Stimulated activated CD8-positive, alpha-beta memory T cell treated with anti-CD3 and anti-CD28 coated beads, Interleukin-15, amount 100 ng/mL, for 24 hours (primary cell): ENCODE measurements around the gene TRIP13.
"Not testable (repeated sequence)": the region's sequence is repeated elsewhere in the genome, so short reads cannot be mapped to it uniquely, and the experiment has no call there.

Source experiments
- DNase-seq: peaks from one replicate; pipeline ENCODE4 v3.0.0-alpha.2; 2020; ENCODE audit warnings: low read depth

Gene TRIP13

DNA sequence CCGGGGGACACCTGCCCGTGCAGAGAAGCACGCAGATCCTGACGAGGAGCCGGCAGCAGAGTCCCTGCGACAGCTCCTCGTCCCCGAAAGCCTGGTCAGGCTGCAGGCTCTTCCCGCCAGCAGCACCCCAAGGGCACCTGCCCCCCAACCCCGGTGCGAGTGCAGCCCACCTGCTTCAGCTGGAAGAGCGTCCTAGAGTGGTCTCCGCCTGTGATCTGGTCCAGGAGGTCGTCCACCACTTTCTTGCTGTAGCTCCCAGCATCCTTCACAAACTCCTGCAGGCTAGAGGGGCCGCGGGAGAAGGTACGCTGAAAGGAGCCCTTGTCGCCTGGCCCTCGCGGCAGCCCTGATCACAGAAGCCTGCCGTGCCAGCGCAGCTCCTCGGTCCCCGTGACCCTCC, 16.8 kb upstream of the TRIP13 start:
- DNase-seq = no peak

DNA sequence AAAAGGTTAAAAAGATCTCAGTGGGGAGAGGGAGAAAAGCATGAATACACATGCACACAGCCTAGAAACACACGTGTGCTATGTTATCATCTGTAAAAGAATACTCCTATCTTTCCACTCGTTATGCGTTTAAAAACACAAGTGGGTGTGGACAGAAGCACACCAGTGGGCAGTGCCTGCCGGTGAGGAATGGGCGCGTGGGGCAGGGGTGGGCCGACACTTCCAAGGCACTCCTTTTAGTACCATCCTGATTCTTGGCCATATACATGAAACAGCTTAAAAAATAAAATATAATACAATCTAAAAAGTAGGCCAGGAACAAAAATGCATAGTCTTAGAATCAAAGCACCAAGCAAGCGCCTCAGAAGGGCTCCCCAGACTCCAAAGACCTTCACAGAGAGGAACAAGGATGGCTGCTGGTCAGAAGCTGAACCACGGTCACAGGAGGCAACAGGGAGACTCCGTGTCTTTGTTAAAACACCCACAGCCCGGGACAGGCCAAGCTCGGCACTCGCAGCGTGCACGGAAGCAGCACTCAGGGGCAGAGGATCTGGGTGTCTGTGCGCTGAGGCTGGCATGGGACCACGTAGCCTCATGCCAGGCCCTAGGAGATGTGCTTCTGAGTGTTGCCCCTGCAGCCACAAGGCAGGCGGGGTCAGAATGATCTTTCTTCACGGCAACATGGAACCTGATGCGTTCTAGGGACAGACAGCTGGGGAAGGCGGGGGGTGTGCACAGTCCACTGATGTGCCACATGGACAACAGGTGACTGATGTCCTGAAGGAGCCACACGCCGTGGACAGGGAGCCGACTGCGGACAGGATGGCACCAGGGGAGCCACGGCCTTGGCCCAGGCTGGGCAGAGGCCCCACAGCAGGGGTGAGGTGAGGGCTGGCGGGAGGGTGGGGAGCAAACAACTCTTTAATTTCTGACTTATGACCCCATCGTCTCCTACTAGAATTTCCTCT, 16.0 kb upstream of the TRIP13 start:
- DNase-seq = no peak

DNA sequence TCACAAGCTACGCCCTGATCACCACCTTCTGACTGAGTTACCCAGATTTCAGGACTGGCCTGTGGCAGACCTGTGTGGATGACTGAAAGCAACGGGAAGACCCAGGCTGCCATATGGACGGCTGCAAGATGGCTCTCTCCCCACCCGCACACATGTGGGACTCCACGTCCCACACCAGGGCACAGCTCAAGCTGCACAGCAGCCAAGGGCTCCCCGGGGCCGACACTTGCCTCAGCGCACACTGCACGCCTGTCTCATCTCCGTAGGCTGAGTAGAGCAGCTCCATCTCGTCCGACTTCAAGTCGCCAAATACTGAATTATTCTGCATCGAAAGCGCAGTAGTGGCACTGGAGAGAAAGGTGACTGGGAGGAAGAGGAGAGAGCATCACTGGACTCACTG, 14.6 kb upstream of the TRIP13 start:
- no peak for DNase-seq

DNA sequence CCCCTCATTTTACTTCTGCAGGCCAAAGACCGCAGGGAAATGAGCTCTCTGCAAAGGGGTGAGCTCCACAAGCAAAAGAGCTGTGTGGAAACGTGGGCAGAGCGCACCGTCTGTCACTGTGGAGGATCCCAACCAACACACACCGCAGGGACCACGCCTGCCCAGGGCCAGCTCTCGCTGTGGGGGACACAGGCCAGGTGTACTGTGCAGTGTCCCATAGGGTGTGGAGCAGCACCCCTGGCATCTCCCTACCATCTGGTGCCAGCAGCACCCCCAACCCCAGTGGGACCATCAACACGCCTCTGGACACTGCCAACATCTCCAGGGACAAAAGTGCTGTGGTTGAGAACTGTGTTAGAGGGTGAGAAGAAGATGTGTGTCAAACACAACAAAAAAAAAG, 14.0 kb upstream of the TRIP13 start:
- not testable (repeated sequence) for DNase-seq

DNA sequence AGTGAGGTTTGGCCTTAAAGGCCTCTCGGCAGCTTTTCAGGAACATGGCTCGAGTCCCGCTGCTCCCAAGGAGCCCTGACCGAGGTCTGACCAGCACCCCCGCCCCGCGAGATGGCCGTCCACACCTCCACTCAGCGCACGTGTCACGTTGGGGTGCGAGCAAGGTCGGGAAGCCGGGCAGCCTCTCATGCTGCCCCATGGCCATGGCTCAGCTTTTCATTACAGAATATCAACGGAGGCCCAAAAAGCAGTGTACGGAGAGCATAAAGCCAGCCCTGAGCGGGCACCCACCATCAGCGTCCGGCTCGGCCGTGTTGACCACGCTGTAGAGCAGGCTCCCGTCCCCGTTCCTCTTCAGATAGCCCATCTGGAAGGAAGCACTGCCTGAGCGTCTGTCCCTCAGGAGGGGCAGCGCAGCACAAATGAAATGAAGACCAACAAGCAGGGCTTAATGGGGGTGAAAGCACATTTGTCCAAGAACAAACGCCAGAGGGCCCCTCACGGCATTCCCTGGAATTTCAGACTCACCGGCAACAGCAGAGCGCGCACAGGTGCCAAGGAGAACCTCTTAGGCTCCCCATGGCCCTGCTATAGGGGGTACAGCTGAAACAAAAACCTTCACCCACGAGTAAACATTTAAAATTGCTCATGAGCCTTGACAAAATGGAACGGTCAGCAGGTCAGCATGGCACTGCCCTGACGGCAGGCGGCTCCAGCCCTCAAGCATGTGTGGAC, 11.7 kb upstream of the TRIP13 start:
- no peak for DNase-seq

DNA sequence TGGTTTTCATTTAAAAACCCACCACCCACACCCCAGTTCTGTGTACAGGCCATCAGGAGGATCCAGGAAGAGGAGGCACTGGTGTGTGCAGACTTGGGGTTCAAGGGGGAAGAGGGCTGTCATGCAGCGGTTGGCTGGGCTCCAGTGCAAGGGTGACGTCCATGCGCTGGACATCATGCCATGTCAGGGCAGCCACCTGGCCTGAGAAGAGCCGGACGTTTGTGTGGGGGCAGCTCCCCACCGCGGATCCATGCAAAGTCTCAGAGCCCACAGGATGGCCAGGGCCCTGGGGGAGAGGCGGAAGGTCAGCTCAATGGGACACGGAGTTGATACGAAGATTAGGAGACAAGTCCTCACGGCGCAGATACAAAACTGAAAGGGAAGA, 11.1 kb upstream of the TRIP13 start:
- no peak for DNase-seq

DNA sequence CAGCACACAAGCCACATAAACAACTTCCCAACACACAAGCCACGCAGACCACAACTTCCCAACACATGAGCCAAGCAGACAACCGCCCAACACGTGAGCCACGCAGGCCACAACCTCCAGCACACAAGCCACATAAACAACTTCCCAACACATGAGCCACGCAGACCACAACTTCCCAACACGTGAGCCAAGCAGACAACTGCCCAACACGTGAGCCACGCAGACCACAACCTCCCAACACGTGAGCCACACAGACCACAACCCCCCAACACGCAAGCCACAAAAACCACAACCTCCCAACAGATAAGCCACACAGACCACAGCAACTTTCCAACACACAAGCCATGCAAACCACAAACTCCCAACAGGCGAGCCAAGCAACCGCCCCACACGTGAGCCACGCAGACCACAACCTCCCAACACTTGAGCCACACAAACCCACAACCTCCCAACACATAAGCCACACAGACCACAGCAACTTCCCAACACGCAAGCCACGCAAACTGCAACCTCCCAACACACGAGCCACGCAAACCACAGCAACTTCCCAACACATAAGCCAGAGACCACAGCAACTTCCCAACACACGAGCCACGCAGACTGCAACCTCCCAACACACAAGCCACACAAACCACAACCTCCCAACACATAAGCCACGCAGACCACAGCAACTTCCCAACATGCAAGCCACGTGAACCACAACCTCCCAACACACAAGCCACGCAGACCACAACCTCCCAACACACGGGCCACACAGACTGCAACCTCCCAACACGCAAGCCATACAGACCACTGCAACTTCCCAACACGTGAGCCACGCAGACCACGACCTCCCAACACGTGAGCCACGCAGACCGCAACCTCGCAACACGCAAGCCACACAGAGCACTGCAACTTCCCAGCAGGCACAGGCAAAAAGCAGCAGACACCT, 10.2 kb upstream of the TRIP13 start:
- no peak for DNase-seq

DNA sequence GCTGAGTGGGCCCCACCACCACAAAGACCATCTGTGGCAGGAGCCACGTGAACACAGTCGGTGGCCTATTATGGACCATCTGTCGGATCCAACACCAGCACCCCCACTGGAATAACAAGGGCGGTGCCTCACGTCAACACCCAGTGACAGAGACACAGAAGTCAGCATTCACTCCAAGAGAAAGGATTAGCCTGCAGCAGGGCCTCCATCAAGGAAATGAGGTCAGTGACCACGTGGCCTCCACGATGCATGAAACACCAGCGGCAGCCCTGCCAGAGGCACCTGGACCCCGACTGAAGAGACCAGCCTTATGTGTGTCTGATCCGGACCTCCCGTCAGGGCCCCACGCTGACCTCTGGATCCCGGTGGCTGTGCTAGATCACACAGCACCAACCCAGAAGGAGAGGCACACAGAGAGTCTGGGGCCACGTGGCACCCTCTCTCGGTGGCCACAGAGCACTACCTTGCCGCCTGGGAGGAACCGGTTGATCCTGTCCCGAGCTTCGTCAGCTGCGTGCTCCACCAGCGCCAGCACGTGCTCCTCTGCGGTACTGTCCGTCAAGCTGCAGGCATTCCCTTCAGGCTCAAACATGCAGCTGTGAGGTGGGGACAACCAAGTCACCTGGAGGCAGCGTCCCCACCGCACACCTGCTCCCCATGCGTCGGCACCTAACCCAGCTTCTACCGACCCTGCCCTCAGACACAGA, 9.1 kb upstream of the TRIP13 start:
- DNase-seq = no peak

DNA sequence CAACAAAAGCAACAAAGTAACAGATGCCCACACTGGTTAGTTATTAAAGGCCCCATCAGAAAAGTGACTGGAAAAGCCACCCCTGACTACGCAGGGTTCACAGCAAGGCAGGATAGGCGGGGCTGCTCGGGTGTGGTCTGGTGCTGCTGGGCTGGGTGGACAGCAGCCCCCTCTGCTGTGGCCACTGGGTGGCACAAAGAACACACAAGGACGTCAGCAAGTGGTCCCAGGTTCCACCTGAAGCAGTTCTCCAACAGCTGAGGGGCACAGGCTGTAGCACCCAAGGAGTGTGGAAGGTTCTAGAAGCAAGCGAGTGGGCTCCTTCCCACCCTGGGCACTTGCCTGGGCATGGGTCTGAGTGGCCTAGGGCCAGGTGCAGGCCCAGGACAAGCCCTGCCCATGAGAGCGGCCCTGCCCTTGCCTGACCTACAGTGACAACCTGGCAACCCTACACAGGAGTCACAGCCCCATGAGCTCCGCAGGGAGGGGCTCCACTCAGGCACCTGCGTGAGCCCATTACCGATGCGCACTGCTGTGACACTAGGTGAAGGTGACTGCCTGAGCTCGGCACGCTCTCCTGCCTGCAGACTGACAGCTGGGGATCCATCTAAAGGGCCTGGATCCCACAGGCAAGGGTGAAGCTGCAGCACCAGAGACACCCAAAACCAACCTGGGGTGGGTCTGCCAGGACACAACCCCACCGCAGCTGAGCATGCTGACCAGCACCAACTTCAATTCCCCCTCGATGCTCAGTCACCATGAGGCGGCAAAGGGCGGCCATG, 8.1 kb upstream of the TRIP13 start:
- no peak for DNase-seq

DNA sequence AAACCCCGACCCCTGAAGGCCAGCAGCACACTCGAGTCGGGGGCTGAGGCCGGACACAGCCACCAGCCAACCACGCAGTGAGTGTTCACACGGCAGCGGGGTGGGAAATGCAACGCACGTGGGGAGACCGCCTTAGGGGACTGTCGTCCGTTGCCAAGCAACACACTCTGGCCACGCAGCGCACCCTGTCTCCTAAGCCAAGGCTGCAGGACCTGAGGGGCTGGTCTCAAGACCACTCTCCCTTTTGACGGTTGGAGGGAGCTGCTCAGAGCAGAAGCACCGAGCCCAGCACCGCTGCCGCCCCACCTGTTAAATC, 7.6 kb upstream of the TRIP13 start:
- DNase-seq = no peak

DNA sequence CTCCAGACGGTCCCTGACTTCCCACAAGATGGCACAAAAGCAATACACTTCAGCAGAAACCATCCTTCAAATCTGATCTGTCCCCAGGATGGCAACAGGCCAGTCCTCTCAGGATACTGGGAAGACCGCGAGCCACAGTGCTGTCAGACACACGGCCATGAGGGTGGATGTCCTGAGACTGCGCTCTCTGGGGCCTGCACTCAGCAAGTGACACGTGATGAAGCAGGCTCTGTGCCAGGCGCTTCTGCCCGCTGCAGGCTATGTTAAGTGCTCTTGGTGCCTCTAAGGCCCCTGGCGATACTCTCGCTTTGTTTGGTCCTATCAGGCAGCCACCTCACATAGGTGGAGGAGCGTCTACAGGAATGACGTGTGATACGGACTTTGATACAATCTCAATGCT, 7.2 kb upstream of the TRIP13 start:
- no peak for DNase-seq

DNA sequence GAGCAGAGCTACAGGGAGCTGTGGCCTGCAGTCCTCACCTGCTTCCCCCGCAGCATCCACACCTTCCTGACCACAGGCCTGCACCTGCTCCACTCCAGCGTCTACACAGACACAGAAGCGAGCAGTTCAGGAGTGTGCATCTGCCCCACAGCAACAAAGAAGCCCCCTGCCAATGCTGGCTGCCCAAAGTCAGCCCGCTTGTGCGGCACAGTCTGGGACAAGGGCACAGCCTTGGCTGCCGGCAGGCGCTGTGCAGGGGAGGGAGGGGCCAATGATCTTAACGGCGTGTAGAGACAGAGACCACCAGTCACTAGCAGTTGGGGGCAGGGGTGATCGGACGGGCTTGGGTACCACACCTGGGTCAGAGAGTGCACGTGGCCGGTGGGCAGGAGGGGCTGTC, 6.6 kb upstream of the TRIP13 start:
- no peak for DNase-seq

DNA sequence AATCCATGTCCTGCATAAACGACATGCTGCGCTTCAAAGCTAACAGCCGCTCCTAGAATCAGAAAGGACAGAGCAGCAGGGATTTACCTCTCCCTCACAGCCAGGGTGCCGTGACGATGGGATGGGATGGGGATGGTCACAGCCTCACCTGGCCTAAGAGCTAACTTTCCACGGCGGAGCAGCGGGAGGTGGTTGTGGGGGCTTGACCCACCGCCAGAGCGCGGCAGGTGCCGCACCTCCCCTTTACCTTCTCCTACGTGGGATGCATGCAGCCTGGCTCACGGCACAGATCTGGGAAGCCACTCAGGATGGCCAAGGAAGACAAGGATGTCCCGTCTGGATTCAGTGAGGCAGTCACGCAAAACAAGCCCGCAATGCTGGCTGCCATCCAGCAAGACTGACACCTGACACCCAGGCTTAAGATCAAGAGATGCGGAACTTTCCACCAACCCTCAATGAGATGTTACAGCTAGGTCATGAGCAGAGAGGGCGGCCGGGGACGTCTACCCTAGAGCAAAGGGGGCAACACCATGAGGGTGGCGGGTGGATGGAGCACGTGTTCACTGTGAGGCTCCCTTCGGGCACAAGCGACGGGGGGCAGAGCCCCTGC, 5.9 kb upstream of the TRIP13 start:
- no peak for DNase-seq

DNA sequence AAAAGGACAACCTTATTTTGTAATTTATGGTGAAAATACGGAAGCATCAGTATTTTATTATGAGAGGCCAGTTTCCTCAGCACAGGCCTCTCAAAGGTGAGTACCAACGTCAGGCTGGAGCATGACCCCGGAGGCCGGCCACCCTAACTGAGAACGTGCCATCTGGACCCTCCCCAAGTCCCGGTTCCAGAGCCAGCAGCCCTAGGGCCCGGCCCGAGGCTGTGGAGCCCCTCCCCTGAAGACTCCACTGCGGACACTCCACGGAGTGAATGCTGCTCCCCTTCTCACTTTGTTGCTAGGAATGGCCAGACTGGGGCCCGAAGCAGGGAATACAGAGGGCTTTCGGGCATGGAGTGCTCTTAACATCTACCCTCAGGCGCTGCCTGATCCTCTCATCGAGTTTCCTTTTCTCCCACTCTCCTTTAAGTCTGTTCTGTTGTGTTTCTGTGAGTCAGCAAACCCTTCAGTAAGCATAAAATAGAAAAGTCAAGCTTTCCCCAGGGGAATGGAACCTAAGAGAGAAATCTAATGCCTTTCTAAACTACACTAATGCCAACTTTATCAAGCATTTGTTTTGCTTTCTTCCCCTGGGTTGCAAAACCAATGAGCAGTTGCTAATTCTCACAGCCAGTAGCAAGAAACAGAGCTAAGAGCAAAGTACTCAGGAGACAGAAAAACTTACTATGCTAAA, 4.6 kb upstream of the TRIP13 start:
- DNase-seq = no peak

DNA sequence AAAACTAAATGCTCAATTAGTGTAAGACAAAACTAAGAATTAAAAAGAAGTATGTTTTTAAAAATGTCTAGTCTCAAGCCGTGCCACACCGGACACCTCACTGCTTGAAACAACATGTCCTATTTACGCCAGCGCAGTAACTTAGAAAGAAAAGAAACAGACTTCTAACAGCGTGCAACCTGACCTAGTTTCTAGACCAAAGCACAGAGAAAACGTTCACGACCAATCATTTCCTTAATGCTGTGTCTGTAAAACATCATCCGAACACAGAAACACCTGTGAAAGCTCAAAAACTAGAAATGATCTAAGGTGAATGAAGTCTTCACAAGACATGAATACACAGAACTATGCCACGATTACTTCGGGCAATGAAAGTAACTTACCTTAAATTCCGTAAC, 4.0 kb upstream of the TRIP13 start:
- no peak for DNase-seq

DNA sequence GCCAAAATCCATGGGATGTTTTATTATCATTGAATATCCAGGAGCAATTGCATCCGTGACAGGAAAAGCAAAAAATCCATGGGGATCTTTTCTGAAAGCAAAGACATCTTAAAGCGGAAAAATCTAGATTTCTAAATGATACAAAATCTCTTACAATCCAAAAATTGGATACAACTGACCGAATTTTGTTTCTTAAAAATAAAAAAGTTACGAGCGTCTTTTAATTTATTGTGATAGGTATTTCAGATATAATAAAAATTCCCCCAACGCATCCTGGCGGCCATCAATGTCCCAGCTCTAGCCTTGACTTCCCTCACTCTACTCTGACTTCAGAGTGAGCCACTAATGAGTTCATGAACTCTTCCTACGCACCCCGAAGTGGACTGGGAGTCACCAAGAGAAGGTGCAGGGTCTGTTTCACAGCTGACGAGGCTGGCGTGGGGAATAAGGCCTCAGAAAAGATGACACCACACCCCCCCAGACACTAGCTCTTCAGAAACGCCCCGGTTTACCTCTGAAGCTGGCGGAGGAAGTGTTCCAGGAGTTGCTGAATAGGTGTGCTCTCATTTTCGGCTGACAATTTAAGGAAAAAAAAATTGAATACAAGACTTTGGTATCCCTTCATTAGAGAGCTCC, 3.5 kb upstream of the TRIP13 start:
- DNase-seq = no peak

DNA sequence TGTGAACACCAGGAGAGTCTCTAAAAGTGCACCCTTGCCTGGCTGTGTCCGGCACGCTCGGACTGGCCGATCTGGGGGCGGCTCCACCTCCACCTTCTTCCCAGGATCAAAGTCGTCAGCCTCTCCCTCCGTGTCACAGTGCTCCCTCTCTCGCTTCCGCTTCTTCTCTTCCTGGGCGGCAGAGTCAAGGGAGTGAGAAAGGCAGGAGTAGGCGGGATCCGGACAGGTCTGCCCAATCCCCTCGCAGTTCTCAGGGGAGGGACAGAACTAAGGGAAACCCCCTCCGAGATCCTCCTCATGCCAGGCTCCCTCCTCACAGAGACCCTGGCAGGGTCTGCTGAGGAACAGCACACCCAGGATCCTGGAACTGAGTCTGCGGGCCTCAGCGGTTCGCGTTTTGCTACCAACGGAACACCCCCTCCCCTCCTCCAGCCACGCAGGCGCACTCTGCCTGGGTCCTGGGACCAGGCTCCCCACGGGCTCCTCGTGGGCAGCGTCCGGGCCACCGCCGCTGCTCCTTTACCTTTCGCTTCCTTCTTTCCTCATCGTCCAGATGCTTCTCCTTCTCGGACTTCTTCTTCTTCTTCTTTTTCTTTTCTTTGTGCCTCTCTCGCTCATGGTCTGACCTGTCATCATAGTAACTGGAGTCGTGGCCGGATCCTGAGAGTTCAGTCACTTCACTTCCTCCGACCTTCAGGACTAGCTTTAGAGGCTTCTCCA, 1.4 kb upstream of the TRIP13 start:
- DNase-seq = no peak

DNA sequence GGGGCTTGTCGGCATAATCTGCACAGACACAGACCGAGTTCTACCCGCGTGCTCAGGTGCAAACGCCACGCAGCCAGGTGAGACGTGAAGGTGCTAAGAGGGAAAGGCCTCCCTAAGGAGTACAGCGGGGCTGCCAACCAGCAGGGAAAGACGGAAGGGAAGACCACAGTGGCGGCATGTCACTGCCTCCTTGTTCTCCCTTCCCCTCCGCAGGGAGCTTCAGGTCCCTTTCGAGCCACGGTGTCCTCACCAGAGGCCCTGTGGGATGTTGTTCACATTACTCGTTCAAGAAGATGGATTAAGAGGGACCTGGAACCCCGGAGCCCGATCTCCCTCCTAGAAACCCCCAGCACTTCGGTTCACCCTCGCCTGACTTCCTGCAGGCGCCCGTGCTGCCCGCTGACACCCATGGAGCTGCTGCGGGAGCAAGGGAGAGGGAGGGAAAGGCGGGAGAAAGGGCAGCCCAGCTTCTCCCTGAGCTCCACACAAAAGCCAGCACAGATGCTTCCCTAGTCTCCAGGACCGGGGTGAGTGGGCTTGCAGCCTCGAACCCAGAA, 769 bp upstream of the TRIP13 start:
- no peak for DNase-seq

DNA sequence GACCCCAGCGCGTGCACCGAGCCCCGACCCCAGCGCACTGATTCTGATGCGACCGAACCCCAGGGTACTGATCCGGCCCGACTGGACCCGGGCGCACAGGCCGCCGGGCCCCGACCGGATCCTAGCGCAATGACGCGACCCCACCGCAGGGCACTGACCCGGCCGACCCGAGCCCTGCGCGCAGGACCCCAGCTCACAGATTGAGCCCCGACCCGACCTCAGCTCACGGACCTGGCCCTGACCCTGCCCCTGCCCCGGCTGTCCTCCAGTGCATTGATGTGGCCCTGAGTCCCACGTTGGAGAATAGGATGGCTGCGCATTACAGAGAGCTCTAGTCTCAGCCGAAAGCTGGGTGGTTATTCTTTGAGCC, 438 bp downstream of the TRIP13 start:
- DNase-seq = no peak
